DLD1 (cell line): Measurements from ENCODE around the gene RAB15.

Experiments
- in situ Hi-C: cut with HindIII; loops from 2 replicates; pipeline ENCODE4 v1.10.0; 2017; ENCODE audit warnings: low sequenced_read_pairs

Gene RAB15

GRCh38 chr14:64990939-64991338 lies 18.8 kb upstream of the RAB15 start:
- in situ Hi-C loops: no loop called here

DNA sequence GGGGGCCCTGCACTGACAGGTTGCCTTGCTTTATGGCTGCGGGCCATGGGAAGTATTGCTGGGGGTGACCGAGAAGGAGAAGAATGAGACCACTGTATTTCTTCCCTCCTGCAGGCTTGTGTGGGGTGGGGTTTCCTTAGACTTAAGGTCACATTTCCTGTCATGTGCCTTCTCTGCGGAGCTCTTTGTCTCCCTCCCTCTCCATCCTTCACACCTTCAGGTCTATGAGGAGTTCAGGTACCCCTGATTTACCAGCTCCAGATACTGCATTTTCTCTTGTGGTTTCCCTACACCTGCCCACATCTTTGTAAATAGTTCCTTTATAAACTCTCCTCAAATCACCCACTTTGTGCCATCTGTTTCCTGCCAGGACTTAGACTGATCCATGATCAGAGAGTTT lies 18.2 kb upstream of the RAB15 start:
- in situ Hi-C loops: no loop called here

- in situ Hi-C loops: no loop called here
These were observed 15.3 kb upstream of the RAB15 start for GRCh38 chr14:64987438-64987767.

DNA sequence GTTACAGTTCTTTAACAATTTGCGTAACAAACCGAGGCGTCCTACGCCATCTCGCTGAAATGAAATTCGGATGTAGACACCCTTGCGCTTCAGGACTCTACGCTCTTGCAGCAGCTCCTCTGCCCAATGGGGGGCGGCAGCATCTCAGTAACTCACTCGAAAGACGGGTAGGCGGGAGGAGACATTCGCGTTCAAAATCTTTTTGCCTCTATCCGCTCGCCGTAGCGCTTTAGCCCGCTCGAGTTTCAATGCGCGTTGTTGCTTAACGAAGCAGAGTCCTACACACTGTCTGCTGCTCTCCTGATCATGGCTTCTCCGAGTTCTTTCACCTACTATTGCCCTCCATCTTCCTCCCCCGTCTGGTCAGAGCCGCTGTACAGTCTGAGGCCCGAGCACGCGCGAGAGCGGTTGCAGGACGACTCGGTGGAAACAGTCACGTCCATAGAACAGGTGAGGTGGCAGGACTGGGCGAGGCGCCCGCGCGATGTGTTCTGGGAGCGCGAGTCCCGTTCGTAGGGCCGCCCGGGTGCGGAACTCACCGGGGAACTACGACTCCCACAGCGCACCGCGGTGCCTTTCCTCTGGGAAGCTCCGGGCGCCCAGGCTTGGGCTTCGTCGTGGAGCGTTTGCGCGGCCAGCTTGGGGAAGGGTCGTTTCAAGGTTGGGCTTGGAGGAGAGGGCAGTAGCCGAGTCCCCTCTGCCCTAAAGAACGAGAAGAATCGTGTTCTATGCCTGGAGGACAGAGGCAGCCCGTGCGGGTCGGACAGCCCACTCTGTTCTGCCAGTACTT lies 14.7 kb upstream of the RAB15 start, which contains the start of gene FNTB:
Gene FNTB (plus strand): TSS at position 248 of the 790 bp plus-strand sequence. CDS start 59 bp downstream, at position 307.
- in situ Hi-C loops: no loop called here

- in situ Hi-C loops: no loop called here
These were observed 11.5 kb upstream of the RAB15 start for GRCh38 chr14:64983439-64984310.

DNA sequence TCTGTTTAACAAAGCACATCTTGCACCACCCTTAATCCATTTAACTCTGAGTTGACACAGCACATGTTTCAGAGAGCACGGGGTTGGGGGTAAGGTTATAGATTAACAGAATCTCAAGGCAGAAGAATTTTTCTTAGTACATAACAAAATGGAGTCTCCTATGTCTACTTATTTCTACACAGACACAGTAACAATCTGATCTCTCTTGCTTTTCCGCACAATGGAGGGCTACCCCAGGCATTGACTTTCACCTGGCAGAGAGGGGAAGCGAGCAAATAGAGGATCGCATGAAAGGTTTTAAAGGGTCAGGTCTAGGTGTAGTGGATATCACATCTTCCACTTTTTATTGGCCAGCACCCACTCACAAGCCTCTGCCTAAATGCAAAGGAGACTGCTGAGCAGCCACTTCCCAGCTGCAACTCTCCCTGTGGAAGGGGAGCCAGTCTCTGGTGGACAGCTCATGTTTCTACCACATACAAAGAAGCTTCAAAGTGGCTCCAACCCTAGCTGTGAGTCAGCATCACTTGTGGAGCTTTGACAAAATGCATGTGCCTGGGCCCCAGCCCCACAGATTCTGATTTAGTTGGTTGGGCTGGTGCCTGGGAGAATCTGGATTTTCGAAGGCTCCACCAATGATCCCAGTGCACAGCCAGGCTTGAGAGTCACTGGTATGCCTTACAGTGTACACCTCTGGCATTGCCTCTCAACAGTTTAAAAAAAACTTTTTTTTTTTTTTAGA lies 7.4 kb upstream of the RAB15 start:
- in situ Hi-C loops: no loop called here

DNA sequence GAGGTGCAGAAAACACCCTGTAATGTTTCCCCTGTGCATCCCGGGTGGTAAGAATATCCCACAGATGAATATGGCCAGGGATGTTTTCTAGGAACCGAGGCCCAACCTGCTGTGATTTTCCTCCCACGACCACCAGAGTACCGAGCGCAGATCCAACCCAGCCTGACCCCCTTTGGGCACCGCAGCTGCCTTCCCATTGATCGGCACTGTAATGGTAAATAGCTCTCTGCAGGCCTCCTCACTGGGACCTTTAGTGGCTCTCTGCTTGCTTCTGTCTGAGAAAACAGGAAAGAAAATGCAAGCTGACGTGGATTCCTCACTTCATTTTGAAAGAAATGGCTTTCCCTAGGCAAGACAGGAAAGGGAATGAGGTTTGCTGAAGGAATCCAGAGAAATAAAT lies 2.4 kb upstream of the RAB15 start:
- in situ Hi-C loops: no loop called here

GRCh38 chr14:64973826-64974225 lies 1.7 kb upstream of the RAB15 start:
- in situ Hi-C loops: no loop called here

DNA sequence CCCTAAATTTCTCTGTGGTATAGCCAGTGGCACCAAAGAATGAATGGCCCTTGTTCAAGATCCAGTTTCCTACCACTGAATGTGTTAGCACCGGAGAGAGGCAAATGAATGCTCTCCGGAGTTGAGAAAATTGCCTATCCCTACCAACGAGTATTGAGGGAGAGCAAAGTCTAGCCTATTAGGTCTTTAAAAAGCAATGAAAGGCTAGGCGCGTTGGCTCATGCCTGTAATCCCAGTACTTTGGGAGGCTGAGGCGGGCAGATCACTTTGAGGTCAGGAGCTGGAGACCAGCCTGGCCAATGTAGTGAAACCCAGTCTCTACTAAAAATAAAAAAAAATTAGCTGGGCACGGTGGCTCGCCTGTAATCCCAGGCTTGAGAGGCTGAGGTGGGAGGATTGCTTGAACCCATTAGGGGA lies 898 bp upstream of the RAB15 start:
- in situ Hi-C loops: no loop called here

- in situ Hi-C loops: no loop called here
These were observed 619 bp downstream of the RAB15 start for GRCh38 chr14:64971491-64971942.

DNA sequence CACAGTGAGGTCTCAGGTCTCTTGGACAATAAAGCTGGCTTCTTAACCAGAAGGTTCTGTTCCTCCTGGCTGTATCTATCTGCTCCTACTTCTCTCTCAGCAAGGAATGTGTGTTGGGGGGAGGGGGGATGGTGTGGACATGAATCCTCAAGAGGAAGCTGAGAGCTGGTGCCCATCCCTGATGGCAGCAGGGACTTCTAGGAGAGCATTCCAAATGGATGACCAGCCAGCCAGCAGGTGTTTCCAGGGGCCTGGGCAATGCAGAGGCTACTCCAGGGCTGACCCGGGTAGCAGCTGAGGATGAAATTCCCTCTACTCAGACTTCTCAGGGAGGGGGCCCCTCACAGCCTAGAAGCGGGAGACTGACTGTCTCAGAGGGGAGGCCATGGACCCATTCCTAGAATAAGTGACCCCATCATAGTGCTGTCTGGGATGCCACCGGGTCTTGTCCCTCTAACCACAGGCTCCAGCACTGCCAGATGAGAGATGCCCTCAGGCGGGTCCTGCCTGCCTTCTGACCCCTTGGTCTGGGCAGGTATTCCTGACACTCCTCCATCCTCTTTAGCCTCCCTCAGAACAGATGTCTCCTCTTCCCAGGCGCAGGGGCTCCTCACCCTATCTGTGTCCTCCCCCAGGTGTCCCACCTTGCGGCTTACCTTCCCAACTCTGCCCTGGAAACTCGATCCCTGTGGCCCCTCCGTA lies 1.2 kb downstream of the RAB15 start:
- in situ Hi-C loops: no loop called here

- in situ Hi-C loops: no loop called here
These were observed 2.1 kb downstream of the RAB15 start for GRCh38 chr14:64970041-64970440.

GRCh38 chr14:64968651-64969050 lies 3.5 kb downstream of the RAB15 start:
- in situ Hi-C loops: no loop called here

DNA sequence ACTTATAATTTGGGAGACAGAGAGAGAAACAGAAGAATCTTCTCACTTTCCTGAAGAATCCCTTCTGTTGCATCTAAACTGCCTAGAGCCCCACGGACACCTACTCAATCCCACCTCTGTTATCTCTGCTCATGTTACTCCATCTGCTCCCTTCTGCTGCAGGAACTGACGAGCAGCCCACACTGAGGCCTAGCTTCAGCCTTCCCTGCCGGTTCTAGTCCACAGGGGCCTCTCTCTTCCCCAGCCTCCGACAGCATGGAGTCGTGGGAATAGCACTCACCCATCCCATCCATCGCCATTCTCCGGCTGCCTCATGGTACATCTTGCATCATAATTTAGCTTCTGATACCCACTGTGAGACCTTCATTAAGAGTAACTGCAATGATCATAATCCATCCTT lies 4.0 kb downstream of the RAB15 start:
- in situ Hi-C loops: no loop called here

DNA sequence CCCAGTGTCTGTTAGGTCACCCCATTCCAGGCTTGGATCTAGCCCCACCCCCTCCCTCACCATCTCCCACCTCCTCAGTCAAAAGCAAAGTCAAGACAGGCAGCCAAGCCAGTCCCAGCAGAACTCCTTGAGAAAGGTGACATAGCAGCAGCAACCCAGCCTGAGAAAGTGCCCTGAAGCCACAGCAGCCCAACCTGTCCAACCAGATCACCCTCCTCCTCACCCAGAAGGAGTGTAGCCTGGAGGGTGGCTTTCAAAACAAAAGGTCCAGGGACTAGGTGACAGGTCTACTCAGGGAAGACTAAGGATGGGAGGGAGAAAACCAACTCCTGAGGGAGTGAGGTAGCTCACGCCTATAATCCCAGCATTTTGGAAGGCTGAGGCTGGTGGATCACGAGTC lies 5.2 kb downstream of the RAB15 start:
- in situ Hi-C loops: no loop called here

- in situ Hi-C loops: no loop called here
These were observed 6.7 kb downstream of the RAB15 start for GRCh38 chr14:64965356-64966000.

GRCh38 chr14:64963611-64964010 lies 8.5 kb downstream of the RAB15 start:
- in situ Hi-C loops: no loop called here

DNA sequence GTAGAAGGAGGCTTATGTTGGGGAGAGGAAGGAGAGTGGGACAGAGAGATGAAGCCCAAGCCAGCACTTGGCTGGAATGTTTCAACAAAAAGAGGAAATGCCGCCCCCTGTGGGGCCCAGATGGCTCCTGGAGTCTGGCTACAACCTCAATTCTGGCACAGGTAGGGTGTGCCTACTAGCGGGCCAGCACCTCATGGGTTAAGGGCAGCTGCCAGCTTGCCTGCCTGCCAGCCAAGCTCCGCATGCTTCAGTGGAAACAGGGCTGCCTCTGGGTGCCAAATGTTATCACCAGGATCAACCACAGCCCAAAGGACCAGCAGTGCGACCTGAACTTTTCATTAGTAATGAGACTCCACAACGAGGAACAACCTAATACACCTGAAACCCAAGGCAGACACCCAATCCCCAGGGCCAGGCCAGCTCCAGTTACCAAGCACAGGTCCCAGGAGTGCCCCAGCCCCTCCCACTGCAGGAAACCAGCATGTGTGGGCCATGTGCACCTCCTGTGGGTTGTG lies 11.3 kb downstream of the RAB15 start:
- in situ Hi-C loops: no loop called here

GRCh38 chr14:64958743-64959142 lies 13.4 kb downstream of the RAB15 start:
- in situ Hi-C loops: no loop called here

DNA sequence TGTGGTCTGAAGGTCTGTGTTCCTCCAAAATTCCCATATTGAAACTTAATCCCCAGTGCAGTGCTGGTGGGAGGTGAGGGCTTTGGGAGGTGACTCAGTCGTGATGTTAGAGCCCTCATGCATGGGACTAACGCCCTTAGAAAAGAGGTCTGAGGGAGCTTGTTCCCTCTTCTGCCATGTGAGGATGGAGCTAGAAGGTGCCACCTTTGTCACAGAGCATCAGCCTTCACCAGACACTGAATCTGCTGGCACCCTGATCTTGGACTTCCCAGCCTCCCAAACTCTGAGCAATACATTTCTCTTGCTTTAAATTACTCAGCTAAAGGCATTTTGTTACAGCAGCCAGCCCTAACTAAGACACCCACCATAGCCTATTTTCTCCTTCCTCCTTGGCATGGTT lies 13.9 kb downstream of the RAB15 start:
- in situ Hi-C loops: no loop called here
